HL-60 (cell line): ENCODE measurements around the gene LMF1.

Experiments used
- DNase-seq, 2 experiments: peaks; one replicate each; pipeline ENCODE4 v3.0.0-alpha.2; 2010 to 2020; ENCODE audit warnings: low read depth in 1 of 2, low spot score in 1 of 2
- H3K27ac ChIP-seq: fragments of 250-450 bp; sonication (Bioruptor Pico); replicated peaks from 2 replicates; pipeline ENCODE4 v1.5.1; 2020; ENCODE audit warnings: mild to moderate bottlenecking, moderate library complexity
- H3K27me3 ChIP-seq: fragments of 250-450 bp; sonication (Bioruptor Pico); 2 replicates; pipeline ENCODE4 v1.5.1; 2021; ENCODE audit warnings: mild to moderate bottlenecking, moderate library complexity; ENCODE audit not compliant: insufficient read depth, poor library complexity, severe bottlenecking
- H3K4me3 ChIP-seq: replicated peaks from 2 replicates; pipeline ENCODE4 v1.5.1; 2011; ENCODE audit warnings: mild to moderate bottlenecking, control low read depth, low read length; ENCODE audit not compliant: insufficient read depth
- GABPA ChIP-seq: IDR thresholded peaks from 2 replicates; pipeline ENCODE4 v1.6.1; 2012; ENCODE audit warnings: low read depth
- POLR2AphosphoS5 ChIP-seq: IDR thresholded peaks from 2 replicates; pipeline ENCODE4 v1.6.1; 2012; ENCODE audit warnings: low read depth
- SPI1 ChIP-seq: IDR thresholded peaks from 2 replicates; pipeline ENCODE4 v1.6.1; 2012; ENCODE audit warnings: low read depth, mild to moderate bottlenecking, borderline replicate concordance
- TF ChIP-seq, protein P1 (sequence below): IDR thresholded peaks from 2 replicates; pipeline ENCODE4 v1.6.1; 2012; ENCODE audit warnings: low read depth; ENCODE audit not compliant: insufficient replicate concordance
- TF ChIP-seq, protein P2 (sequence below): IDR thresholded peaks from one replicate; pipeline ENCODE4 v1.5.1; 2011; ENCODE audit warnings: low read length, control low read depth, inconsistent platforms; ENCODE audit not compliant: insufficient read depth

LMF1 gene

GRCh38 chr16:887846-888245, 82.9 kb downstream of the LMF1 start:
- no peak overlapping the region for H3K4me3 ChIP-seq
- H3K27me3 ChIP-seq, result no peaks in the 10 kb centered on the region
- DNase-seq, result no peak
- no peak overlapping the region for H3K27ac ChIP-seq
- TF ChIP-seq SPI1 (no peak), POLR2AphosphoS5 (no peak), GABPA (no peak)
- TF ChIP-seq, protein P1, sequence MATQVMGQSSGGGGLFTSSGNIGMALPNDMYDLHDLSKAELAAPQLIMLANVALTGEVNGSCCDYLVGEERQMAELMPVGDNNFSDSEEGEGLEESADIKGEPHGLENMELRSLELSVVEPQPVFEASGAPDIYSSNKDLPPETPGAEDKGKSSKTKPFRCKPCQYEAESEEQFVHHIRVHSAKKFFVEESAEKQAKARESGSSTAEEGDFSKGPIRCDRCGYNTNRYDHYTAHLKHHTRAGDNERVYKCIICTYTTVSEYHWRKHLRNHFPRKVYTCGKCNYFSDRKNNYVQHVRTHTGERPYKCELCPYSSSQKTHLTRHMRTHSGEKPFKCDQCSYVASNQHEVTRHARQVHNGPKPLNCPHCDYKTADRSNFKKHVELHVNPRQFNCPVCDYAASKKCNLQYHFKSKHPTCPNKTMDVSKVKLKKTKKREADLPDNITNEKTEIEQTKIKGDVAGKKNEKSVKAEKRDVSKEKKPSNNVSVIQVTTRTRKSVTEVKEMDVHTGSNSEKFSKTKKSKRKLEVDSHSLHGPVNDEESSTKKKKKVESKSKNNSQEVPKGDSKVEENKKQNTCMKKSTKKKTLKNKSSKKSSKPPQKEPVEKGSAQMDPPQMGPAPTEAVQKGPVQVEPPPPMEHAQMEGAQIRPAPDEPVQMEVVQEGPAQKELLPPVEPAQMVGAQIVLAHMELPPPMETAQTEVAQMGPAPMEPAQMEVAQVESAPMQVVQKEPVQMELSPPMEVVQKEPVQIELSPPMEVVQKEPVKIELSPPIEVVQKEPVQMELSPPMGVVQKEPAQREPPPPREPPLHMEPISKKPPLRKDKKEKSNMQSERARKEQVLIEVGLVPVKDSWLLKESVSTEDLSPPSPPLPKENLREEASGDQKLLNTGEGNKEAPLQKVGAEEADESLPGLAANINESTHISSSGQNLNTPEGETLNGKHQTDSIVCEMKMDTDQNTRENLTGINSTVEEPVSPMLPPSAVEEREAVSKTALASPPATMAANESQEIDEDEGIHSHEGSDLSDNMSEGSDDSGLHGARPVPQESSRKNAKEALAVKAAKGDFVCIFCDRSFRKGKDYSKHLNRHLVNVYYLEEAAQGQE, result no peak
- TF ChIP-seq, protein P2, sequence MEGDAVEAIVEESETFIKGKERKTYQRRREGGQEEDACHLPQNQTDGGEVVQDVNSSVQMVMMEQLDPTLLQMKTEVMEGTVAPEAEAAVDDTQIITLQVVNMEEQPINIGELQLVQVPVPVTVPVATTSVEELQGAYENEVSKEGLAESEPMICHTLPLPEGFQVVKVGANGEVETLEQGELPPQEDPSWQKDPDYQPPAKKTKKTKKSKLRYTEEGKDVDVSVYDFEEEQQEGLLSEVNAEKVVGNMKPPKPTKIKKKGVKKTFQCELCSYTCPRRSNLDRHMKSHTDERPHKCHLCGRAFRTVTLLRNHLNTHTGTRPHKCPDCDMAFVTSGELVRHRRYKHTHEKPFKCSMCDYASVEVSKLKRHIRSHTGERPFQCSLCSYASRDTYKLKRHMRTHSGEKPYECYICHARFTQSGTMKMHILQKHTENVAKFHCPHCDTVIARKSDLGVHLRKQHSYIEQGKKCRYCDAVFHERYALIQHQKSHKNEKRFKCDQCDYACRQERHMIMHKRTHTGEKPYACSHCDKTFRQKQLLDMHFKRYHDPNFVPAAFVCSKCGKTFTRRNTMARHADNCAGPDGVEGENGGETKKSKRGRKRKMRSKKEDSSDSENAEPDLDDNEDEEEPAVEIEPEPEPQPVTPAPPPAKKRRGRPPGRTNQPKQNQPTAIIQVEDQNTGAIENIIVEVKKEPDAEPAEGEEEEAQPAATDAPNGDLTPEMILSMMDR, result no peak

DNA sequence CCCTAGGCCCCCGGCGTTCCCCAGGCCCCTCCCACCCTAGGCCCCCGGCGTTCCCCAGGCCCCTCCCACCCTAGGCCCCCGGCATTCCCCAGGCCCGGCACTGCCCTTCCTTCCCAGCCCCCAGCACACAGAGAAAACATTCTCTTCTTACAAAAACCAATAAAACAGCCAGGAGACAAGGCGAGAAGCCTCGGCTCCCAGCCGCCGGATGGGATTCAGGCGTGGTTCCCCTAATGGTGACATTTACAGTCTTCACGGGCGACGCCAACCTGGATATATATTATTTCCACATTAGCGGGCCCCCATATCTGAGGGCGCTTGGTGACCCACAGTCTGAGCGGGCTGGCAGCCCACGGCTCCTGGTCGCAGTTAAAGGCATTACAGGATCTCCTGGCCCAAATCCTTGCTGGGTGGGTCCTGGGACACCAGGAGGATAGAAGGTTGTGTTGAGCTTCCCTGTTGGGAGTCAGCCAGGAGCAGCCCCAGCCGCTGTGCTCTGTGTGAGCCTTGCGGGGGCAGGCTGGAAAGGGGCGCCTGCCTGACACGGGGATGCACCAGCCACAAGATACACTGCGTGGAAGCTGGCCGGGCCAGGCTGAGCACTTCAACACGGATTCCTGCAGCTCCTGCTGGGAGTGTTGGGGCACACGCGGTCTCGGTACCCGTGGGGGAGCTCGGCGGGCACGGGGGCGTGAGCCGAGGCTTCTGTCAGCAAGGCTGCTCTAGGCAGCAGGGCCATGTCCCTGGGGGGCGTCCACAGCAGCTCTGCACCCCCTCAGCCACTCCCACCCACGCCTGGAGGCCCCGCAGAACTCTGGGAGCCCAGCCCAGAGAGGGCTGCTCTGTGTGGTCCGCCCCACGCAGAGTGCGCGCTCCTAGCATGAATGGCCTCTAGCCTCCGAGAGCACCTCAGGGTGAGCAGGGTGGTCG, 83.7 kb downstream of the LMF1 start:
- TF ChIP-seq POLR2AphosphoS5 (no peak), SPI1 (no peak), GABPA (no peak)
- TF ChIP-seq, protein P1, result no peak
- TF ChIP-seq, protein P2, result no peak
- Histone ChIP-seq H3K27me3 (no peaks in the 10 kb centered on the region), H3K4me3 (no peak overlapping the region), H3K27ac (no peak overlapping the region)
- no peak for DNase-seq

GRCh38 chr16:886084-886543, 84.7 kb downstream of the LMF1 start:
- no peak overlapping the region for H3K4me3 ChIP-seq
- H3K27me3 ChIP-seq, result no peaks in the 10 kb centered on the region
- H3K27ac ChIP-seq, result no peak overlapping the region

More at GRCh38 chr16:886084-886543, 84.7 kb downstream of the LMF1 start:
- DNase-seq, result no peak
- TF ChIP-seq, protein P1, result no peak
- TF ChIP-seq, protein P2, result no peak
- TF ChIP-seq POLR2AphosphoS5, result no peak
- no peak for TF ChIP-seq SPI1
- TF ChIP-seq GABPA, result no peak
